Measurements from ENCODE around the gene SCEL.
"Not testable (repeated sequence)": the region's sequence is repeated elsewhere in the genome, so short reads cannot be mapped to it uniquely, and the experiment has no call there.

DNA sequence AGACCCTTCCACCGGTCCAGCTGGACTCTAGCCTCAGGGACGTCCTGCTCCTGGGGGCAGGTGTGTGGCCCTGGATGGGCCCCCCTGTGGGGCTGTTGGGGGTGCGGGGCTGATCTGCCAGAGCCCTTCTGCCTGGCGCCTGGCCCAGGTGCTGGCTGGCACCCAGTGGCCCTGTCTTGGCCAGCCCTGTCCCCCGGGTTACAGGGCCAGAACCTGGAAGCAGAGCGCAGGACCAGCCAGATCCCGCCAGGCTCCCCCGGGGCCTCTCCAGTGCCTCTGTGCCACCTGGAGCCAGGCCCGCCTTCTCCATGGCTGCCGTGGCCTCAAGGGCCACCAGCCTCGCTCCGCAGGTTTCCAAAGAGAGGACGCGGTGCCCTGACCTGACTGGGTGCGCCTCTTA lies 127.3 kb downstream of the SCEL start:
- not testable (repeated sequence) for TF ChIP-seq EZH2 (IDR thresholded peaks at IDR 0.05); POLR2AphosphoS5 (IDR thresholded peaks at IDR 0.05; ENCODE audit: borderline replicate concordance, low read depth, low read length); FOXP2 (optimal IDR thresholded peaks at IDR 0.05; ENCODE audit: control extremely low read depth, extremely low read length, insufficient read depth)

Measured in SK-N-MC (cell line).